ENCODE measurements around the gene TESK2. TPM values are rescaled to one million over a fixed set of nuclear protein-coding genes. Genes with fewer than 3 reads are reported as not detected.

The TESK2 gene
- polyA plus RNA-seq, 1 of the 3 experiments (the other 2 are of a cell fraction), result 1.3 TPM

DNA sequence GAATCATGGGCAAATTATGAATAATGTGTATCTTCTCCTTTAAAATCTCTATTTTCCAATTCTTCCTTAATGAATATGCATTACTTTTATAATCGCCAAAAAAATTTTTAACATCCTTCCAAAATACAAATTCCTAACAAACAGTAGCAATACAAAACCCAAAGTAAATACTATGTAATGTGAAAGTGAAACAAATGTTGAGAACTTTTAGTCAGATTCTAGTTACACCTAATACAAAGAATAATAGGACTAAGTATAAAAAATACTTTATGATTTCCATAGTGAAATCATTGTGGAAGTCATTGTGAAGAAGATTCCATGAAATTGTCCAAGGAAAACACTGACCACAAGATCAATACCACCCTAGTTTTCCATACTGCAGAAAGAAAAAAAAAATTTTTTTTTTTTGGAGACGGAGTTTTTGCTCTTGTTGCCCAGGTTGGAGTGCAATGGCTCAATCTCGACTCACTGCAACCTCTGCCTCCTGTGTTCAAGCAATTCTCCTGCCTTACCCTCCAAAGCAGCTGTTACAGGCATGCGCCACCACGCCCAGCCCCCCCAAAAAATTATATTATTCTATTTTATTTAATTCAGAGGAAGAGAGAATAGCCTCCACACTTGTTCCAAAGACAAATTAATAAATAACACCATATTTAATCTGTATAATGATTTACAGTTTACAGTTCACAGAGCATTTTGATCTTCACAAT lies 11.8 kb downstream of the TESK2 start:
- TF ChIP-seq POLR2AphosphoS5 (IDR thresholded peaks at IDR 0.05; ENCODE audit: low read depth, low read length), result no peak
- TF ChIP-seq FOSL2 (IDR thresholded peaks at IDR 0.05; ENCODE audit: borderline replicate concordance, low read depth), result no peak
- no peak for TF ChIP-seq RCOR1 (IDR thresholded peaks at IDR 0.05; ENCODE audit: low read length)
- TF ChIP-seq TCF12 (IDR thresholded peaks at IDR 0.05), result no peak
- TF ChIP-seq GABPA (IDR thresholded peaks at IDR 0.05; ENCODE audit: low read depth), result no peak
- no peak for TF ChIP-seq ELF1 (IDR thresholded peaks at IDR 0.05)
- TF ChIP-seq, protein P1, sequence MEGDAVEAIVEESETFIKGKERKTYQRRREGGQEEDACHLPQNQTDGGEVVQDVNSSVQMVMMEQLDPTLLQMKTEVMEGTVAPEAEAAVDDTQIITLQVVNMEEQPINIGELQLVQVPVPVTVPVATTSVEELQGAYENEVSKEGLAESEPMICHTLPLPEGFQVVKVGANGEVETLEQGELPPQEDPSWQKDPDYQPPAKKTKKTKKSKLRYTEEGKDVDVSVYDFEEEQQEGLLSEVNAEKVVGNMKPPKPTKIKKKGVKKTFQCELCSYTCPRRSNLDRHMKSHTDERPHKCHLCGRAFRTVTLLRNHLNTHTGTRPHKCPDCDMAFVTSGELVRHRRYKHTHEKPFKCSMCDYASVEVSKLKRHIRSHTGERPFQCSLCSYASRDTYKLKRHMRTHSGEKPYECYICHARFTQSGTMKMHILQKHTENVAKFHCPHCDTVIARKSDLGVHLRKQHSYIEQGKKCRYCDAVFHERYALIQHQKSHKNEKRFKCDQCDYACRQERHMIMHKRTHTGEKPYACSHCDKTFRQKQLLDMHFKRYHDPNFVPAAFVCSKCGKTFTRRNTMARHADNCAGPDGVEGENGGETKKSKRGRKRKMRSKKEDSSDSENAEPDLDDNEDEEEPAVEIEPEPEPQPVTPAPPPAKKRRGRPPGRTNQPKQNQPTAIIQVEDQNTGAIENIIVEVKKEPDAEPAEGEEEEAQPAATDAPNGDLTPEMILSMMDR (IDR thresholded peaks at IDR 0.05), result no peak
- no peak for TF ChIP-seq CHD2 (IDR thresholded peaks at IDR 0.05; ENCODE audit: low read length, partially characterized antibody)
- TF ChIP-seq, protein P2, sequence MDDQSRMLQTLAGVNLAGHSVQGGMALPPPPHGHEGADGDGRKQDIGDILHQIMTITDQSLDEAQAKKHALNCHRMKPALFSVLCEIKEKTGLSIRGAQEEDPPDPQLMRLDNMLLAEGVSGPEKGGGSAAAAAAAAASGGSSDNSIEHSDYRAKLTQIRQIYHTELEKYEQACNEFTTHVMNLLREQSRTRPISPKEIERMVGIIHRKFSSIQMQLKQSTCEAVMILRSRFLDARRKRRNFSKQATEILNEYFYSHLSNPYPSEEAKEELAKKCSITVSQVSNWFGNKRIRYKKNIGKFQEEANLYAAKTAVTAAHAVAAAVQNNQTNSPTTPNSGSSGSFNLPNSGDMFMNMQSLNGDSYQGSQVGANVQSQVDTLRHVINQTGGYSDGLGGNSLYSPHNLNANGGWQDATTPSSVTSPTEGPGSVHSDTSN (IDR thresholded peaks at IDR 0.05), result no peak
- TF ChIP-seq MEF2A (IDR thresholded peaks at IDR 0.05; ENCODE audit: borderline replicate concordance, low read depth), result no peak
- TF ChIP-seq, protein P3, sequence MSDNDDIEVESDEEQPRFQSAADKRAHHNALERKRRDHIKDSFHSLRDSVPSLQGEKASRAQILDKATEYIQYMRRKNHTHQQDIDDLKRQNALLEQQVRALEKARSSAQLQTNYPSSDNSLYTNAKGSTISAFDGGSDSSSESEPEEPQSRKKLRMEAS (IDR thresholded peaks at IDR 0.05; ENCODE audit: low read depth), result no peak
- no peak for TF ChIP-seq RXRA (IDR thresholded peaks at IDR 0.05; ENCODE audit: borderline replicate concordance, low read depth)
- TF ChIP-seq TAF1 (IDR thresholded peaks at IDR 0.05; ENCODE audit: borderline replicate concordance, low read depth, low read length), result no peak
- H3K9me3 ChIP-seq, result no peaks in the 10 kb centered on the region
- no peak overlapping the region for H3K9ac ChIP-seq
- H3K27ac ChIP-seq (ENCODE audit: low read depth in 2 of 2, low read length in 1 of 2), result no peak overlapping the region
- no peak overlapping the region for H3K4me2 ChIP-seq
- H3K79me2 ChIP-seq (ENCODE audit: insufficient read depth), result no peaks in the 10 kb centered on the region
- WGBS (ENCODE audit: low lambda C conversion rate), result 74% methylated on average over 5 of the region's 5 CpGs
- CTCF ChIA-PET, result interaction anchor here (2.4 kb wide), 1 partner anchor 13 kb away, joined by 9 read pairs; no protein-coding TSS in a partner anchor
- H3K27me3 ChIP-seq (ENCODE audit: insufficient read depth), result no peaks in the 10 kb centered on the region
- DNase-seq, result no peak
- H3F3A ChIP-seq (replicated peaks; ENCODE audit: insufficient read depth), result no peaks in the 10 kb centered on the region
- no peak overlapping the region for H2AFZ ChIP-seq (ENCODE audit: low read depth)
- H4K20me1 ChIP-seq (ENCODE audit: insufficient read depth), result no peaks in the 10 kb centered on the region
- H3K36me3 ChIP-seq (replicated peaks in 1 of 2; ENCODE audit: control insufficient read depth in 1 of 2, insufficient read depth in 2 of 2, low read length in 1 of 2), result no peaks in the 10 kb centered on the region
- no peaks in the 10 kb centered on the region for H3K4me1 ChIP-seq (ENCODE audit: control insufficient read depth in 1 of 2, insufficient read depth in 2 of 2, low read depth in 1 of 2, low read length in 1 of 2)
- POLR2A ChIA-PET, result no interaction called here
- no peak overlapping the region for H3K4me3 ChIP-seq (ENCODE audit: low read depth in 2 of 2, low read length in 1 of 2)
- H3K9me2 ChIP-seq, result no peaks in the 10 kb centered on the region

DNA sequence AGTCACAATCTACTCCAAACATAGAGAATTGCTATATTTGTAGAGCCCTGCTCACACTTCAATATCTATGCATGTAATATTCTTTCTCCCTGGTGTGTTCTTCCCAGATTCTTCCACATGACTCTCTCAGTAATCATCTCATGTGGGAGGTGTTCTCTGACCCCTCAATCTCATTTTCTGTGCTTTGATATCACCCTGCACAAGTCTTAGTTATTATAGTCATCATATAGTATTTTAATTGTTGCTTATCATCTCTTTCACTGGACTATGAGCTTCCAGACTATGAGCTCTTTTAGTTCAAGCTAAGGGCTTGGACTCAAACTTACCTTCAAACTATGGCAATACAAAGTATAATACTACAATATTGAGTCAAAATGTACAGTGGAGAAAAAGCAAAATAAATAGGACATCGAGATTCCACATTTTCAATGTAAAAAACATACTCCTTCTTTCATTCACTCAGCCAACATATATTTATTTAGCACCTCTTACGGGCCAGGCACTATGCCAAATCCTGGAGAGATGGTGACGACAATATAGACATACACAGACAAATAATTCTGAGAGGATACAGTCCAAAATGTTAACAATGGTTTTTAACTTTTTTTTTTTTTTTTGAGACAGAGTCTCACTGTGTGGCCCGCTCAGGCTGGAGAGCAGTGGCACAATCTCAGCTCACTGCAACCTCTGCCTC lies 12.7 kb downstream of the TESK2 start:
- Histone ChIP-seq H2AFZ (ENCODE audit: low read depth) (no peak overlapping the region), H3K4me1 (ENCODE audit: control insufficient read depth in 1 of 2, insufficient read depth in 2 of 2, low read depth in 1 of 2, low read length in 1 of 2) (no peaks in the 10 kb centered on the region), H3K9me2 (no peaks in the 10 kb centered on the region), H3K9me3 (no peaks in the 10 kb centered on the region), H3K27ac (ENCODE audit: low read depth in 2 of 2, low read length in 1 of 2) (no peak overlapping the region), H3K4me3 (ENCODE audit: low read depth in 2 of 2, low read length in 1 of 2) (no peak overlapping the region), H3K36me3 (replicated peaks in 1 of 2; ENCODE audit: control insufficient read depth in 1 of 2, insufficient read depth in 2 of 2, low read length in 1 of 2) (no peaks in the 10 kb centered on the region), H3K27me3 (ENCODE audit: insufficient read depth) (no peaks in the 10 kb centered on the region), H3F3A (replicated peaks; ENCODE audit: insufficient read depth) (no peaks in the 10 kb centered on the region), H3K79me2 (ENCODE audit: insufficient read depth) (no peaks in the 10 kb centered on the region), H4K20me1 (ENCODE audit: insufficient read depth) (no peaks in the 10 kb centered on the region), H3K4me2 (no peak overlapping the region), H3K9ac (no peak overlapping the region)
- ChIA-PET POLR2A (no interaction called here), CTCF (interaction anchor here (1.8 kb wide), 1 partner anchor 15 kb away, joined by 7 read pairs; no protein-coding TSS in a partner anchor)
- WGBS (ENCODE audit: low lambda C conversion rate), result 74% methylated on average over 4 of the region's 4 CpGs
- DNase-seq, result no peak
- no peak for TF ChIP-seq NFIC (IDR thresholded peaks at IDR 0.05; ENCODE audit: borderline replicate concordance)
- TF ChIP-seq YY1 (IDR thresholded peaks at IDR 0.05; ENCODE audit: low read depth), result no peak
- TF ChIP-seq FOXJ3 (CRISPR knock-in tag; IDR thresholded peaks at IDR 0.05), result no peak
